HPDE6-E6E7 (cell line): ENCODE results near the gene SFRP4.
A peak's percentile ranks its signal among the peaks of the same experiment; 100 is the strongest.
"Not testable (repeated sequence)": the region's sequence is repeated elsewhere in the genome, so short reads cannot be mapped to it uniquely, and the experiment has no call there.

Source experiments
- DNase-seq: peaks from one replicate; pipeline ENCODE4 v3.0.0; 2011; ENCODE audit warnings: missing footprints; ENCODE audit errors: extremely low spot score

SFRP4 gene

DNA sequence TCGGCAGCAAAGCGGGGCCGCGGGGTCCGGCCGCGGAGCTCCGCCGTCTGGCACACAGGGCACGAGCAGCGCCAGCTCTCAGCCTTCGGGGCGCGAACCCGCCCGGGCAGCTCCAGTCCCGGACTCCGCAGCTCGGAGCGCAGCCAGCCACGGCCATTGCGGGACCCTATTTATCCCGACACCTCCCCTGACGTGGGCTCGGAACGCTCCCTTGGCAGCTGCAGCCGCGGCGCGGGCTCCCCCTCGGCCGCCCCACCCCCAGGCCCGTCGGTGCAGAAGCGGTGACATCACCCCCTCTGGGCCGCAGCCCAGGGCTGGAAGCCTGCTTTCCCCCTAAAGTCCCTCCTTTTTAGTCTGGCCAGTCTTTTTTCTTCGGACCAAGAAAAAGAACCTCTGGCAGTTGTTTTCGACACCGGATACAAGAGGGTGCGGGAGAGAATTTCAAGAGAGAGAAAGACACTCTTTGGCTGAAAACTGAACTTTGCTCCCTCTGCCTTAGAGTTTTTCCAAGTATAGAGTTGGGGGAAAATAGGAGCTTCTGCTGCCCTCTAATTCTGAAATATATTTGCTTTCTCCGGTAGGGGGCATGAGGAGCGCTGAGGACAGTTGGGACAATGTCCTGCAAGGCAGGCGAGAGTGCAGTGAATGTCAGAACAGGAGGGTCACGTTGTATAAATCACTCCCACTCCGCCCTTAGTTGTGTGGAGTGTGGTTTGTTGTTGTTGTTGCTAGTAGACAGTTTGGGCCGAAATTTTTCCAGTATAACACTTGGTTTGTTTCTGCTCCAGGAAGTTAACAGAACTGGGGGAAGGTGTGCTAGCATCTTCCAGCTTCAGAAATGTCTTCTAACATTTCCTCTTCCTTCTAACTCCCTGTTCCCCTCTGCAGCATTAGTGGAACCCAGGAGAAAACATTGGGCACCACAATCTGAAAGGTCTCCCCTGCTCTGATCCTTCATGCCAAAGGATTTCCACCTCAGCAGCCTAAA, at the start of gene SFRP4:
Gene SFRP4 (minus strand): TSS at position 145 of the 988 bp plus-strand sequence. CDS start 280 bp downstream, outside the sequence.
- DNase-seq, result peak; percentile 3

DNA sequence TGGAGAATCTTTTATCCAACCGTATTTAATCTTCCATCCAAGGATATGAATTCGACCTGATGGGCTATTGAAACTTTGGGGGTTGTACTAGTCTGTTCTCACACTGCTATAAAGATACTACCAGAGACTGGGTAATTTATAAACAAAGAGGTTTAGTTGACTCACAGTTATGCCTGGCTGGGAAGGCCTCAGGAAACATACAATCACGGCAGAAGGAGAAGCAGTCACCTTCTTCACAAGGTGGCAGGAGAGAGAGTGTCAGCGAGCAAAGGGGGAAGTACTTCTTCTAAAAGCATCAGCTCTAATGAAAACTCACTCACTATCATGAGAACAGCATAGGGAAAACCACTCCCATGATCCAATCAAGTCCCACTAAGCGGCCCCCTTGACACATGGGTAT, 47.6 kb upstream of the SFRP4 start:
- no peak for DNase-seq

DNA sequence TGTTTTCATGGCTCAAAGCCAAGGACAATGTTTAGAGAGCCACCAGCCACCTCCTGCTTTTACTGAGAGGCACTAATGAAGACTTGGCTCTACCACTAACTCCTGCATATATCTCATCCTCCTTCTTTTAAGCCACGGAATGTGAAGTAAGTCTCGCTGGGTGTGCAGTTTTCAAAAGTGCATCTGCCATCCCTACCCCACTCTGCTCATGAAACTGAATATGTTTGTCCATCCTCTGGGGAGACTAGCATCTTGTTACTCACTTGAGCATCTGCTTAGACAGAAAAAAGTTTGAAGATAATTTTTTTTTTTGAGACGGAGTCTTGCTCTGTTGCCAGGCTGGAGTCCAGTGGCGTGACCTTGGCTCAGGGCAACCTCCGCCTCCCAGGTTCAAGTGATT, 44.6 kb upstream of the SFRP4 start:
- DNase-seq, result no peak

DNA sequence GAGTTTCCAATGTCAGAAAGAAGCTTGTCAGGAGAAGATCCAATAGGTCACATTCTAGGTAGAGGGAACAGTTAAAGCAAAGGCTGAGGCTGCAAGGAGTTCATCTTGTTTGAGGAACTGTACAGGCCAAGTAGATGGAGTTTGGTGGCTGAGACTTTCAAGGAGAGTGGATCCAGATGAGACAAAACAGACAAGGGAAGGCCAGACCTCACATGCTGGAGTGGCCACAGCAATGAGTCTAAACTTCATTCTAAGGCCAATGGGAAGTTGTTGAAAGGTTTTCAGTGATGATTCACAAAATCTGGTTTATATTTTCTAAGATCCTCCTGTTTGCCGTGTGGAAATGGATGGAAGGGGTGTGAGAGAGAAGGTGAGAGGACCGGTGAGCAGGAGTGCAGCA, 43.9 kb upstream of the SFRP4 start:
- DNase-seq, result no peak

DNA sequence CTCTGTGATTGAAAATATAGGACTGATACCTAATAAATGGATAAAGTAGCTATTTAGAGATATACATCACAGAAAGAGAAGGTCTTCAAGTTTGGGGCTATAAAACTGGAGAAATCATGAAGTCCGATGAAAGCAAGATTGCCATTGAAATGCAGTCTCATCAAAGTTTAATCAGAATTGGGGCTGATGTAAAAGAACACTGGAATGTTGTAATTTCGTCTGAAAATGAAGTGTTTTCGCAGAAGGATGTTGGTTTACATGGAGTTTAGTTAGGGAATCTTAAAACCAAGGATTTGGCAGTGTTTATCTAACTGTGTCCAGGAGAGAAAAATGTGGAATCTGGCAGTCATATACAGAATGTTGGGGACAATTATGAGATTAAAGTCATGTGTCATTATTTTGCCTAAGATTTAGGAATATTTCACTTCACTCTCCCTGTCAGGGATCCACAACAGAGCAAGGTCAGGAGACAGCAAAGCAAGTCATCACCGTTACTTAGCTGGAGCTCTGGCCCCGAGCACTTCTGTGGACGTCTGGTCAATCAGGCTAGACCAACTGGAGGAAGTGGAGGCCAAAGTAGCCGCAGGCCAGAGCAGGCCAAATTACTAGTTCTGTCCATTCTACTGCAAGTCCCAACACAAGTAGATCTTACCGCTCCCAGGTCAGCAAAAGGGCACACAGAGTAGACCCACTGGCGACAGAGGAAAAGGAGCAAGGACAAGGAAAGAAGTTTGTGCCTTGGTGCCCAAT, 40.8 kb upstream of the SFRP4 start:
- DNase-seq, result no peak

DNA sequence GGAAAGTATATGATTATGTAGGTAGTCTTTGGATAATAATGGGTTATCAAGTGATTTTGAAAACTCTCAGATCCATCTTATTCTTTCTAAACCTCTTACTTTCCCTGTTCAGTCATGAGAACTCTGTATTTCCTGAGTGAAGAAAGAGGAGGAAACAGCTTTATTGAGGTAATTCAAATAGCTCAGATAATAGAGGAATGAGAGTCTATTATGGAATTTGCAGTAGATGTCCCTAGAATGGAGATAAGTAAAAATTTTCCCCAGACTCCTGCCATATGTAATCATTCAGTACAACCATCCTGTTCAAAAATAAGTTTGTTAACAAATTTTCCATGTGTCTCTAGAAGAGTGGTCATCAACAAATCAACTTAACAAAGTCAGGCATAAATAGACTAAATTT, 40.2 kb upstream of the SFRP4 start:
- DNase-seq, result no peak

DNA sequence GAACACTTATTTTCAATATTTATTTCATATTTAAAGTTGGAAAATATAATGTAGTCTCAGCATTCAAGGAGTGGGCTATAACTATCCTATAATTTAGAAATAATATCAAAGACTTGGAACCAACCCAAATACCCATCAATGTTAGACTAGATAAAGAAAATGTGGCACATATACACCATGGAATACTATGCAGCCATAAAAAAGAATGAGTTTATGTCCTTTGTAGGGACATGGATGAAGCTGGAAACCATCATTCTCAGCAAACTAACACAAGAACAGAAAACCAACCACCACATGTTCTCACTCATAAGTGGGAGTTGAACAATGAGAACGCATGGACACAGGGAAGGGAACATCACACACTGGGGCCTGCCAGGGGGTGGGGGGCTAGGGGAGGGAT, 37.6 kb upstream of the SFRP4 start:
- DNase-seq, result not testable (repeated sequence)

DNA sequence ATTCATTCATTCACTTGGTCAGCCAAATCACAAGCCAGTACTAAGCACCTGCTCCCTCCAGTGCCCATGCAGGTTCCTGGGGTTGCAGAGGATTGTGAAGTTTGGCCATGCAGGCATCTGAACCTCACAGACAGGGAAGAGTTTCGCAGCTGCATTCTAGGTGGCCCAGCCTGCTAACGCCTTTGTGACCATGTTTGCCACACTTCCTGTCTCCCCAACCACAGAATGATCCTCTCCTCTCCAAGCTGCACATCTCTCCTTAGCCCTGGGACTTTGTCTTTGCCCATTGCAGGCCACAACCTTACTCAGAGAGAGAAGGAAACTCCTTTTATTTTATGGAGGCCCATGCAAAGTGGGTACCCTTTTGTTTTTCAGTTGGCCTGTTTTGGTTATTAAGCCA, 35.6 kb upstream of the SFRP4 start:
- no peak for DNase-seq

DNA sequence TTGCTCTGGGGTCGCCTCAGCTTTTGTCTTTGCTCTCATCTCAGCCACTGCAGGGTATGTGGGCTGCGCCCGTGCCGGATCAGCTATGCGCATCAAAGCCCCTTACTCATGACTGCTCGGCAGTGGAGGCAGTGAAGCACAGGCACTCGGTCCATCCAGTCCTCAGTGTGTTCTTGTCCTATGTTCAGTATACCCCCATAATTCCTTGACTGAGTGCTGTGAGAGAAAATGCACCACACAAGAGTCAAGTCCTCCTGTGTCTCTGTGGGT, 31.3 kb upstream of the SFRP4 start:
- no peak for DNase-seq

DNA sequence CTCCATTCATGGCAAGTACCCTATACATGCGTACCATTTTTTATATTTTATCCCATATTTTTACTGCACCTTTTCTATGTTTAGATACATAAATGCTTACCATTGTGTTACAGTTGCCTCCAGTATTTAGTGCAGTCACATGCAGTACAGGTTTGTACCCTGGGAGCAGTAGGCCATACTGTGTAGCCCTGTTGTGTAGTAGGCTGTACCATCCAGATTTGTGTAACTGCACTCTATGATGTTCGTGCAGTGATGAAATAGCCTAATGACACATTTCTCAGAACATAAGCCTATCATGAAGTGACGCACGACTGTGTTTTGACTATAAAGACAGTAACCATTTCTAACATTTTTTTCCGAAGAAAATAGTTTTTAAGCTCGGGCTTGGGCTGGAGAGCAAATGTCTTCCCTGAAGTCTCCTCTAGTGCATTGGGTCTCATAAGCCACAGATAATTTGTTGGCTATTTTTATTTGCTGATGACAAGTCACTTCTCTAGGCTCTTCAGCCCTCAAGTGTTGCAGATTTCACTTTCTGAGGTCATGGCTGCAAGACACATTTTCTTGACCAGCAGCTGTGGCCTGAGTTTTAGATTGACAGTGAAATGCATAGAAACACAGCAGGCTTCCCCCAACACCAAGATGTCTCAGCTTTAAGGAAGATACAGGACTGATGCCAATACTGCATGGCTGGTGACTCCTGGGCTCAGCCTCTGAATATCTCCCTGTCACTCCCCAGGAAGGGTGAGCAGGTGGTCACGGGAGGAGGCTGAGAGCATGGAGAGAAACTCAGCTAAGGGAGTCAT, 30.7 kb upstream of the SFRP4 start:
- no peak for DNase-seq

DNA sequence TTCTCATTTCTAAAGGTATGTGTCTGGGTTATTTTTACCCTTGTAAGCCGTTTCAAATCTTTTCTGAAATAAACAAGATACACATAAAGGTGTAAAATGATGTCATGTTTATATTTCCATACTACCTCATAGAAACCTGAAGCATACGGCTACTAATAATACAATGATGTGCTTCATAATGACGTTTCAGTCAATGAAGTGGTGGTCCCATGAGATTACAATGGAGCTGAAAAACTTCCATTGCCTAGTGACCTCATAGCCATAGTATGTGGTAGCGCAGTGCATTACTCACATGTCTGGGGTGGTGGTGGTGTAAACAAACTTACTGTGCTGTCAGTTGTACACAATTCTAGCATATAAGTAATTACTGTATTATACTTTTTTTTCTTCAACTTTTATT, 28.7 kb upstream of the SFRP4 start:
- DNase-seq, result no peak

DNA sequence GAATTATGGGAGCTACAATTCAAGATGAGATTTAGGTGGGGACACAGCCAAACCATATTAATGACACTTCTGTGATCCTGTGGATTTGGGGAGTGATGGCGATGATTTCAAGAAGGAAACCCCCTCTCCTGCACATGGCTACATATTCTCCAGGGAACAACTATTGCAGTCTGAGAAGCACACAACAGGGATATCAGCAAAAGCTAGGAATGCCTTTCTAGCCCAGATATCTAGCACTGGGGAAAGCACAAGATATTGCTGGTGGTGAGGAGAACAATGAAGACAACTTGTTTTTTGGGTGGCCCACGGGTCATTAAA, 28.1 kb upstream of the SFRP4 start:
- no peak for DNase-seq

DNA sequence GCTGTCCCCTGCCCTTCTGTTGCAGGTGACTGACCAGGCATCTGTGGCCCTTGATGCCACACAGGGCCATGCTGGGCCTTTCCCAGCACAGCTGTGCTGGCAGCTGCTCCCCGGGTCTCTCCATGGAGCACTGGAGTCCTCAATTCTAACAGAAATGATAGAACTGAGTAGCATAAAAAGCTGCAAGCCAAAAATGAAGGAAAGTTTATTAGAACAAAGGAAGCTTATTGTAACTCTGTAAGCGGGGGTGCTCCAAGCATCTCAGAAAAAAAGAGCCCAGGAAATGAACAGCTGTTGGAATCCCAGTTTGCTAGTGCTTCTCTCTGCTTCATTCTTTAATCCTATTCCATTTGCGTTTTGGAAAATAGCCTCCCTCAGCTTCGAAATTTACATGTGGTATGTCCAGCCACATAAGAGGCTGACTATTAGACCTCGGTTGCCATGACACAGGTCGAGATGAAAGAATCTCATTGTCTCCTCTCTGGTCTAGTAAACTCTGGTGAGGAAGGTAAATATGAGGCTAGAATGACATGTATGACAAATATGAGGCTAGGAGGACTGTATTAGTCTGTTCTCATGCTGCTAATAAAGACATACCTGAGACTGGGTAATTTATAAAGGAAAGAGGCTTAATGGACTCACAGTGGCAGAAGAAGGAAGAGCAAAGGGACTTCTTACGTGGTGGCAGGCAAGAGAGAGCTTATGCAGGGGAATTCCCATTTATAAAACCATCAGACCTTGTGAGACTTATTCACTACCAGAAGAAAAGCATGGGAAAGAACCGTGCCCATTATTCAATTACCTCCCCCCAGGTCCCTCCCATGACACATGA, 27.5 kb upstream of the SFRP4 start:
- DNase-seq, result no peak

DNA sequence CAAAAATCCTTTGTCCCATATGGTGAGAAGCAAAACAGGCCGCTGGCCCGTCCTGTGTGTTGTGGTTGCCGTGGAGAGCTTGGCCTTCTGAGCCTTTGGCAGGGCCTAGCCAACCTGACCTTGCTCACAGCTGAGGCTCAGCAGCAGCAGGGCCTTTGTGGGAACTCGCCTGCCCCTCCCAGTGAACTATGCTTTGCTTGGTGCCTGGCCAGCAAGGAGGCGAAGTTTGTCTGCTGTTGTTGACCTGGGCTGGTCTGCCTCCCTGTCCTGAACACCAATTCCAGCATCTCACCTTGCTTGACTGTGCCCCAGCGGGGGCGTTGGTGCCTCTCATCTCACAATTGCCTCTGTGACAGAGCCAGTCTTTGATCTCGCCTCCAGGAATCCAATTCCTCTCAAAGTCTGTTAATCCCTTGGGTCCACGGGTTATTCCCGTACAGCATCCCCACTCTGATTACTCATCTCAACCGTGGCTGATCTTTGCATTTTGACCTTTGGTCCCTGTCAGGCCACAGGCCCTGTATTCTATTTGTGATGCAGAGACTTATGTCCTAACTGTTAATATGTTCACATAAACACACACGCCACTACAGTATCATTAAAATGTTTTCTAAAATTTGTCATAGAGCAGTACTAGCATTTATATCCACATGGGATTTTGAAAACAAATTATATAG, 26.5 kb upstream of the SFRP4 start:
- DNase-seq, result no peak

DNA sequence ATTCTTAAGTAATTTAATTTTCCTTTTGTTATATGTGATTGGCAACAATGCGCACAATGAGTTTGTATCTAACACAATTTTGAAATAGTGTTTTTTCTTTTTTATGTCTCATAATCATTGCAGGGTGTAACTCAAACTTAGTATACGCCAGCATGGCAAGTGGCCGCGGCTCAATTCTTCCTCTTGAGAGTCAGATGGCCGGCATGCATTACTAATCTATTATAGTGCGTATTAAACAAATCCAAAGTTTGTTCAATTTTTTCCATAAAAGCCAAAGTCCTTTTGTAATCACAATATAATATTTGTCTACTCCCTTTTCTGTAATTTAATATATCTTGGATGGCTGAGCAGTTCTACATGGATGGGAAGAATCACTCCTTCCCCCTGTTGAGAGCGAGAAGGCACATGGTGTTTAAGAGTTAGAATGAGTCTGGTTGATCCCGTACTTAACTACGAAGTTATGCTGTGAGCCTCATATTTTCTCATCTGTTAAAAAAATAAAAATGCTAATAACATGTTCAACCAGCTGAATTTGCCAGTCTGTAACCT, 16.5 kb upstream of the SFRP4 start:
- DNase-seq, result no peak

DNA sequence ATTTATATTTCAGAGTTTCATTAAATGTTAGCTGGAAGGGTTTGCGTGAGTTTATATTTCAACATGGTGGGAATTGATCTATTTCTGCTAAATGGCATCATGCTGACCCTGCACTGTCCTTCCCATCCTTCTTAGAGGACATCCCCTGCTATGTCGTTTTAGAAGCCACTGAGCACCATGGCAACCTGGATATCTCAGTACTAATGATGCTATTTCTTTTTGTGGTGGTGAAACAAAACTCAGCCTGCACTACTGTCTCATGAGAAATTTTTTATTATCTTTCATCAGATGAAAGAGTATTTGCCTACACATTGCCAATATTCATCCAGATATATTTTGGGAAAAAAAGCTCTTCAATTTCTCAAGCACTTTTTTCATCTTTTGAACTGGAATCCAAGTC, 15.9 kb upstream of the SFRP4 start:
- DNase-seq, result no peak

DNA sequence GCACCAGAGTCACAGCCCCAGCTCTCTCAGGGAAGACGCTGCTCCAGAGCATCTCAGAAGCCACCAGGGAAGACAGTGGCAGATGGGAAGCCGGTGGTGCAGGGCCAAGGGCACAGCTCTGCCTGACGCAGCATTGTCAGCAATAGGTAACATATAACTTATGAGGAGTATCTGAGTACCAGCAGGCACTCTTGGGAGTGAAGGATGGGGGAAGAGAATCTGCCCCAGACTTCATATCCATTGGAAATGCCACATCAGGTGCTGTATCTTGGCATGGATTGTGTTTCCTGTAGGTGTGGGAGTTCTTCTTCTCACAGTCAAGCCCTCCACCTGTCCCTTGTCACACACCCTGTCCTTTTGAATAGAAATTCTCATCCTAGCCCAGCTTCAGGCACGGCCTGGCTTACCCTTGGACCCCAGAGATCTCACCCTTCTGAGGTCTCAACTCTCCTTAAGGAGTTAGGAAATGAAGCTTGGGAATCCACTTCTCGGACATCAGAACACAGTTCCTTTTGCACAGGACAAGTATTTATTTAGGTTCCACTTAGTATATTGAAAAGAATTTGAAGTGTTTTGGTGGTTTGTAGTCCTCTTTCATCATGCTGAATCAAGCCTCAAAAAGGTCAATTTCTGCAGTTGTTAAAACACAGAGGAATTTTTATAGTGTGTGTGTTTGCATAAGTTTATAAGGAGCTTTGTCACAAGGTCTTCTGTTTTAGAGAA, 13.8 kb upstream of the SFRP4 start:
- no peak for DNase-seq

DNA sequence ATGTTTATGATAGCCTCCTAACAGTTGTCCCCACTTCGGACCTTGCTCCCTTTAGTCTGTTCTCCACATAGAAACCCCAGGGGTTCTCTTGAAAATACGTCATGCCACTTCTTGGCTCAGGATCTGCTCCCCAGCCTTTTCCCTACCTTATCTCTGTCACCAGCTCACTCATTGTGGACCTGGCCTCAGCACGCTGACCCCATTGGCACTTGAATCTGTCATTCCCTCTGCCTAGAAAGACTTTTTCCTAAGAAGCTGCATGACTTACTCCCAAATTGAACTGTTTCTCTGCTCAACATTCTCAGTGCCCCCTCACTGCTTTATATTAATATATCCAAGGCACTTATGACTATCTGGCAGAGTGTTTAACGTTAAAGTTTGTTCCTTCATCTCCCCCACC, 12.3 kb upstream of the SFRP4 start:
- no peak for DNase-seq

DNA sequence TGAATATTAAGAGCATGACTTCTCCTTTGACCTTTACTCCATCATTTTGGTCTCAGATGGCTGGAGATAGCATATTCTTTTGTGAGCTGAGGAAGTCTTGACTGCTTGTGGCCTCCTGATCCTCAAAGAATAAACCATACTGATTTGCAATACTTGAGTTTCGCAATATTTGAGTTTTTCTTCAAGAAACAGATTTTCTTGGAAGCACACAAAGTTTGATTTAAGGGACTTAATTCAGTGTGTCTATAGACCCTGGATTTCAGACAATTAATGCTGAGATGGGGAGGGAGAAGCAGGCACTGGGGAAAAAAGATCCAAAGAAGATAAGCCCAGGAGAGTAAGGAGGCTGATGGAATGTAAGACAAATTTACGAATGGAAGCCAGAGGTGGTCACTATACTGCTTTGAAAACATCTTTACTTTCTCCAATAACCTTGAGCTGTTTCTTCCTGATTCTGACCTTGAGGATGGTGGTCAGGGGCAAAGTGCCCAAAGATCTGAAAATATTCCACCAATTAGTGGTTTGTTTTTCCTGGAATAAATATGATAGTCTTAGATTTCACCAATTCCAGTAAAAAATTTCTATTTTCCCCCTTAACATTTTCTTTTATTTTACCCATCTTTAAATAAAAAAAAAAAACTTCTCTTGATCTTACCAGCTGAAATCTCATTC, 11.3 kb upstream of the SFRP4 start:
- no peak for DNase-seq

DNA sequence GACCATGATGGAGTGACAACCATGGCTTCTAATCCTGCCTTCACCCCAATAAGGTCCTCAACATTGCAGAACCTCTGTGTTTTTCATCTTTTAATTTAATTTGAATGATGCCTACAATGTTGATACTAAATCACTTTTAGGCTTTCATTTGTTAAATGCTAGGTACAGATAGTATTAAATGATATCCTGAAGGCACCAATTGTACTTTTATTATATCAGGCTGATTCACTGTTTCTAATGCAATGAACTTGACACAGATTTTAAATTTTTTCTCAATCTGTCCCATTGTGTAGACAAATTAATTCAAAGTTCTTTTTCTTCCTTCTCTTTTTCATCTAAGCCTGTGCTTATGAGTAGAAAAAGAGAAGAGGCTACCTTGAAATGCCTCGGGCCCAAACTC, 9.0 kb upstream of the SFRP4 start:
- no peak for DNase-seq
